HEK293 (cell line): ENCODE measurements around the gene ANKFN1.

ENCODE experiments used
- MYNN ChIP-seq: fragments of 450-650 bp; formaldehyde crosslinking; IDR thresholded peaks from 2 replicates; pipeline ENCODE4 v1.5.1; 2016; ENCODE audit warnings: missing biosample characterization, missing genetic modification characterization, borderline replicate concordance
- ZNF266 ChIP-seq: fragments of 450-650 bp; formaldehyde crosslinking; IDR thresholded peaks from 2 replicates; pipeline ENCODE4 v1.5.1; 2016; ENCODE audit warnings: missing biosample characterization, missing genetic modification characterization, low read depth

GRCh38 chr17:56465886-56466285 lies 312.6 kb downstream of the ANKFN1 start:
- TF ChIP-seq ZNF266 (tag by site-specific recombination) (no peak), MYNN (no peak)
